Adrenal gland (tissue), 12 donors: ENCODE data around the gene ALDH18A1. TPM values are rescaled to one million over a fixed set of nuclear protein-coding genes. Genes with fewer than 3 reads are reported as not detected.

Source experiments
- DNase-seq, 7 donors: peaks; one replicate each; pipeline ENCODE4 v3.0.0-alpha.2; 2019 to 2020
- H3K27ac ChIP-seq, 5 donors: fragments of 200-600 bp; sonication (generic) in 4 of 5; 1 replicate in 3 of 5; 2 replicates in 2 of 5; pipeline versions ENCODE4 v1.5.1 to v1.8.0; 2016 to 2020; ENCODE audit warnings: mild to moderate bottlenecking in 1 of 5
- H3K27me3 ChIP-seq: fragments of 200-600 bp; 2 replicates; pipeline ENCODE4 v1.8.0; 2021
- H3K36me3 ChIP-seq, 2 donors: fragments of 200-600 bp; replicated peaks in 1 of 2; 1 replicate in 1 of 2; 2 replicates in 1 of 2; pipeline versions ENCODE4 v1.5.1 to v1.8.0; 2018 to 2022
- H3K4me1 ChIP-seq, 2 donors: fragments of 200-600 bp; replicated peaks in 1 of 2; 1 replicate in 1 of 2; 2 replicates in 1 of 2; pipeline versions ENCODE4 v1.5.1 to v1.8.0; 2018 to 2021
- H3K4me3 ChIP-seq, 4 donors: fragments of 200-600 bp; sonication (generic) in 3 of 4; one replicate each; pipeline ENCODE4 v1.5.1; 2016 to 2018
- H3K9me3 ChIP-seq, 3 donors: fragments of 200-600 bp; sonication (generic) in 1 of 3; replicated peaks in 1 of 3; 1 replicate in 2 of 3; 2 replicates in 1 of 3; pipeline versions ENCODE4 v1.5.1 to v1.8.0; 2016 to 2021
- POLR2A ChIP-seq, 2 donors: fragments of 450-650 bp; IDR thresholded peaks; one replicate each; pipeline ENCODE4 v1.6.1; 2017; ENCODE audit warnings: antibody characterized with exemption in 2 of 2, mild to moderate bottlenecking in 2 of 2, moderate library complexity in 1 of 2
- WGBS, 4 donors: extraction: QIAGEN DNeasy Blood & Tissue Kit in 2 of 4; methylation state at CpG; one replicate each; pipeline versions ENCODE4 v1.1.5 to v1.1.7; 2013 to 2017; 5-methylcytosine and 5-hydroxymethylcytosine counted together
- intact Hi-C, 2 donors: fragments of 100-400 bp; cut with DNase I; formaldehyde crosslinking; loops; one replicate each; pipeline versions ENCODE4 v1.14.1 to v1.15.0; 2022 to 2023
- polyA plus RNA-seq, 3 donors: library from polyadenylated mRNA; stranded (reverse); fragments of 200-250 nt in 2 of 3; fragments of 350-450 nt in 1 of 3; fragmentation: Illumina TruSeq in 1 of 3; extraction: RNeasy Lipid Tissue Mini Kit (QIAGEN cat#74804) in 1 of 3; gene quantifications; one replicate each; pipeline ENCODE4 v1.2.3, GENCODE V29; 2013 to 2014
- total RNA-seq, 9 donors: library from RNA; depleted of rRNA in 4 of 9; stranded (reverse); fragments of >200 nt in 4 of 9; fragments of 120-200 nt in 1 of 9; fragmentation: NEBNext Ultra II Directional in 1 of 9; extraction: Animal tissue kit (Norgen Biotek cat#: 25700) in 1 of 9; gene quantifications; one replicate each; pipeline versions ENCODE4 v1.1.0 to v1.2.4, GENCODE V29; 2013 to 2023
- TF ChIP-seq, protein P1 (sequence below), 6 experiments: fragments of 450-650 bp in 4 of 6; fragments of 200-600 bp in 2 of 6; sonication (generic) in 1 of 6; IDR thresholded peaks; 1 replicate in 5 of 6; 2 replicates in 1 of 6; pipeline versions ENCODE4 v1.5.1 to v1.8.0; 2016 to 2021; ENCODE audit warnings: antibody characterized with exemption in 6 of 6, mild to moderate bottlenecking in 2 of 6, moderate library complexity in 1 of 6
- donor health status: healthy with polysubstance abuse.
- donor health status: Bipolar disorder and iron deficiency.
- donor health status: DM: yes; HTN: yes; CAD: no.
- donor health status: DM: no; HTN: no; CAD: no.
- donor health status: DM: no; HTN: no; CAD: no.
- donor health status: DM: yes; HTN: yes; CAD: no.

ALDH18A1 gene
- total and polyA plus RNA-seq, 12 donors: 16.4 to 52.7 (median 39.8) TPM

GRCh38 chr10:95571390-95571789, 85.1 kb downstream of the ALDH18A1 start:
- intact Hi-C loops: no loop called here
- no peak overlapping the region for H3K27ac ChIP-seq
- WGBS, 4 donors: 93 to 100% (median 95%) methylated on average over 1 to 4 of the region's 4 CpGs

GRCh38 chr10:95569368-95569767, 87.1 kb downstream of the ALDH18A1 start:
- H3K36me3 ChIP-seq: no peaks in the 10 kb centered on the region
- H3K4me1 ChIP-seq: peaks cover 0 to 5% of the 10 kb centered on the region in 2 donors
- TF ChIP-seq, protein P1, sequence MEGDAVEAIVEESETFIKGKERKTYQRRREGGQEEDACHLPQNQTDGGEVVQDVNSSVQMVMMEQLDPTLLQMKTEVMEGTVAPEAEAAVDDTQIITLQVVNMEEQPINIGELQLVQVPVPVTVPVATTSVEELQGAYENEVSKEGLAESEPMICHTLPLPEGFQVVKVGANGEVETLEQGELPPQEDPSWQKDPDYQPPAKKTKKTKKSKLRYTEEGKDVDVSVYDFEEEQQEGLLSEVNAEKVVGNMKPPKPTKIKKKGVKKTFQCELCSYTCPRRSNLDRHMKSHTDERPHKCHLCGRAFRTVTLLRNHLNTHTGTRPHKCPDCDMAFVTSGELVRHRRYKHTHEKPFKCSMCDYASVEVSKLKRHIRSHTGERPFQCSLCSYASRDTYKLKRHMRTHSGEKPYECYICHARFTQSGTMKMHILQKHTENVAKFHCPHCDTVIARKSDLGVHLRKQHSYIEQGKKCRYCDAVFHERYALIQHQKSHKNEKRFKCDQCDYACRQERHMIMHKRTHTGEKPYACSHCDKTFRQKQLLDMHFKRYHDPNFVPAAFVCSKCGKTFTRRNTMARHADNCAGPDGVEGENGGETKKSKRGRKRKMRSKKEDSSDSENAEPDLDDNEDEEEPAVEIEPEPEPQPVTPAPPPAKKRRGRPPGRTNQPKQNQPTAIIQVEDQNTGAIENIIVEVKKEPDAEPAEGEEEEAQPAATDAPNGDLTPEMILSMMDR (IDR thresholded peaks at IDR 0.05): no peak
- no peak for TF ChIP-seq POLR2A (IDR thresholded peaks at IDR 0.05)
- intact Hi-C loops: no loop called here
- no peak overlapping the region for H3K4me3 ChIP-seq
- no peaks in the 10 kb centered on the region for H3K27me3 ChIP-seq
- no peak for DNase-seq
- H3K27ac ChIP-seq: no peak overlapping the region
- no peaks in the 10 kb centered on the region for H3K9me3 ChIP-seq

More at GRCh38 chr10:95571390-95571789, 85.1 kb downstream of the ALDH18A1 start:
- Histone ChIP-seq H3K9me3 (no peaks in the 10 kb centered on the region), H3K27me3 (no peaks in the 10 kb centered on the region), H3K4me1 (peaks cover 0 to 5% of the 10 kb centered on the region in 2 donors), H3K4me3 (no peak overlapping the region), H3K36me3 (no peaks in the 10 kb centered on the region)
- TF ChIP-seq POLR2A (IDR thresholded peaks at IDR 0.05): no peak
- TF ChIP-seq, protein P1 (IDR thresholded peaks at IDR 0.05): no peak
- DNase-seq: no peak

- 70 to 75% (median 73%) methylated on average over 5 of the region's 5 CpGs for WGBS, 4 donors
- TF ChIP-seq, protein P1 (IDR thresholded peaks at IDR 0.05): no peak
- TF ChIP-seq POLR2A (IDR thresholded peaks at IDR 0.05): no peak
These were observed 88.4 kb downstream of the ALDH18A1 start for GRCh38 chr10:95567903-95568630.

GRCh38 chr10:95566136-95566535, 90.4 kb downstream of the ALDH18A1 start:
- Histone ChIP-seq H3K4me3 (no peak overlapping the region), H3K9me3 (no peaks in the 10 kb centered on the region), H3K27ac (no peak overlapping the region), H3K27me3 (no peaks in the 10 kb centered on the region), H3K4me1 (peaks cover 0 to 4% of the 10 kb centered on the region in 2 donors), H3K36me3 (no peaks in the 10 kb centered on the region)
- no peak for DNase-seq
- no peak for TF ChIP-seq POLR2A (IDR thresholded peaks at IDR 0.05)
- TF ChIP-seq, protein P1 (IDR thresholded peaks at IDR 0.05): no peak
- intact Hi-C loops: no loop called here
- 89 to 93% (median 92%) methylated on average over 6 of the region's 6 CpGs for WGBS, 4 donors

More at GRCh38 chr10:95567903-95568630, 88.4 kb downstream of the ALDH18A1 start:
- intact Hi-C loops: no loop called here
- no peak overlapping the region for H3K27ac ChIP-seq
- no peak overlapping the region for H3K4me3 ChIP-seq
- peaks cover 0 to 5% of the 10 kb centered on the region in 2 donors for H3K4me1 ChIP-seq
- no peak for DNase-seq
- no peaks in the 10 kb centered on the region for H3K27me3 ChIP-seq
- no peaks in the 10 kb centered on the region for H3K36me3 ChIP-seq
- no peaks in the 10 kb centered on the region for H3K9me3 ChIP-seq
